Measurements from ENCODE around the gene BRD2.

Gene BRD2

GRCh38 chr6:32982702-32983492 lies 14.5 kb downstream of the BRD2 start:
- H3K27ac Mint-ChIP-seq = peak overlapping the region; percentile 27
- no peak for DNase-seq (ENCODE audit: low spot score)
- no peaks in the 10 kb centered on the region for H3K9me3 Mint-ChIP-seq
- no peak overlapping the region for H3K4me3 Mint-ChIP-seq
- H3K27me3 Mint-ChIP-seq (ENCODE audit: low read depth) = no peaks in the 10 kb centered on the region
- H3K4me1 Mint-ChIP-seq (ENCODE audit: low read depth) = peaks cover 17% of the 10 kb centered on the region
- H3K36me3 Mint-ChIP-seq (ENCODE audit: low read depth) = peaks cover 44% of the 10 kb centered on the region

DNA sequence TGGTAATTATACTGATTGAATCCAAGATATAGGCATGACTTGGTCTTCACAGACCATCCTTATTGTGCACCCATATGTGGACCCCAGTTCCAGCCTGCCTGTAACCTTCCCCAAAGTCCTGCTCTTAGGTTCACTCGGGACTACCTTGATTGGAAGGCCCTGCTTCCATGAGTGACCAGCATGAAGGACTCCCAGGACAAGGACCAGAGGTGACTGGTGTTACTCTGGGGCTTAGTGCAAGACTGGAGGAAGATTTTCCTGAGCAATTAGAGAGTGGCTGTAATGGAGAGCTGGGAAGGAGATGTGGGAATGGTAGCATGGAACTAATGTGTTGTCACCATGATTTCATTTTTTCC lies 15.1 kb downstream of the BRD2 start:
- H3K27me3 Mint-ChIP-seq (ENCODE audit: low read depth) = no peaks in the 10 kb centered on the region
- no peaks in the 10 kb centered on the region for H3K9me3 Mint-ChIP-seq
- H3K4me1 Mint-ChIP-seq (ENCODE audit: low read depth) = peaks cover 22% of the 10 kb centered on the region
- H3K36me3 Mint-ChIP-seq (ENCODE audit: low read depth) = peaks cover 38% of the 10 kb centered on the region
- H3K4me3 Mint-ChIP-seq = no peak overlapping the region
- no peak for DNase-seq (ENCODE audit: low spot score)
- H3K27ac Mint-ChIP-seq = peak overlapping the region; percentile 71

GRCh38 chr6:32983964-32984621 lies 15.7 kb downstream of the BRD2 start:
- Mint-ChIP-seq H3K4me1 (ENCODE audit: low read depth) (peaks cover 22% of the 10 kb centered on the region), H3K36me3 (ENCODE audit: low read depth) (peaks cover 32% of the 10 kb centered on the region), H3K27ac (peak overlapping the region; percentile 71), H3K27me3 (ENCODE audit: low read depth) (no peaks in the 10 kb centered on the region), H3K4me3 (no peak overlapping the region), H3K9me3 (no peaks in the 10 kb centered on the region)
- no peak for DNase-seq (ENCODE audit: low spot score)

- Mint-ChIP-seq H3K27ac (peak overlapping the region; percentile 47), H3K36me3 (ENCODE audit: low read depth) (peaks cover 24% of the 10 kb centered on the region), H3K27me3 (ENCODE audit: low read depth) (no peaks in the 10 kb centered on the region), H3K4me1 (ENCODE audit: low read depth) (peaks cover 25% of the 10 kb centered on the region), H3K9me3 (no peaks in the 10 kb centered on the region), H3K4me3 (no peak overlapping the region)
- peak; percentile 77 for DNase-seq (ENCODE audit: low spot score)
These were observed 16.4 kb downstream of the BRD2 start for GRCh38 chr6:32984622-32985389.

DNA sequence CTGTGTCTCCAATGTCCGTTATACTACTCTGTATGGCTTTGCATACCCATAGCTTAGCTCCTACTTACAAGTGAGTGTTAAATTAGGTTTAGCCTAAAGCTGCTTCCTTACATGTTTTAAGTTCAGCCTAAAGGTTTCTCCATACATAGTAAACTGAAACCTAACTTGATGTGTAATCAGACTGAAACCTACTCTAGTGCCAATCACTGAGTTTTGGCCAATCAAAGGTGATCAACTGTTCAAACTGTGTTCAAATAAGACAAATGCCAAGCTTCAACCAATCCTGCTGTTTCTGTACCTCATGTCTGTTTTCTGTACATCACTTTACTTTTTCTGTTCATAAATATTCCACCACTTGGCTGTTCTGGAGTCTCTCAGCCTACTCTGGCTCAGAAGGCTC lies 21.0 kb downstream of the BRD2 start:
- Mint-ChIP-seq H3K9me3 (no peaks in the 10 kb centered on the region), H3K36me3 (ENCODE audit: low read depth) (no peaks in the 10 kb centered on the region), H3K27me3 (ENCODE audit: low read depth) (peaks cover 14% of the 10 kb centered on the region), H3K4me1 (ENCODE audit: low read depth) (peaks cover 12% of the 10 kb centered on the region), H3K4me3 (no peak overlapping the region), H3K27ac (no peak overlapping the region)
- no peak for DNase-seq (ENCODE audit: low spot score)

GRCh38 chr6:32991972-32992371 lies 23.6 kb downstream of the BRD2 start:
- DNase-seq (ENCODE audit: low spot score) = no peak
- no peaks in the 10 kb centered on the region for H3K36me3 Mint-ChIP-seq (ENCODE audit: low read depth)

GRCh38 chr6:32993363-32993973 lies 25.1 kb downstream of the BRD2 start:
- H3K36me3 Mint-ChIP-seq (ENCODE audit: low read depth) = no peaks in the 10 kb centered on the region
- H3K27me3 Mint-ChIP-seq (ENCODE audit: low read depth) = peaks cover 28% of the 10 kb centered on the region
- H3K4me3 Mint-ChIP-seq = no peak overlapping the region
- no peak overlapping the region for H3K27ac Mint-ChIP-seq
- peaks cover 4% of the 10 kb centered on the region for H3K4me1 Mint-ChIP-seq (ENCODE audit: low read depth)
- no peaks in the 10 kb centered on the region for H3K9me3 Mint-ChIP-seq
- no peak for DNase-seq (ENCODE audit: low spot score)

More at GRCh38 chr6:32991972-32992371, 23.6 kb downstream of the BRD2 start:
- Mint-ChIP-seq H3K4me3 (no peak overlapping the region), H3K9me3 (no peaks in the 10 kb centered on the region), H3K27me3 (ENCODE audit: low read depth) (peaks cover 22% of the 10 kb centered on the region), H3K27ac (no peak overlapping the region), H3K4me1 (ENCODE audit: low read depth) (peaks cover 9% of the 10 kb centered on the region)

- no peak for DNase-seq (ENCODE audit: low spot score)
- Mint-ChIP-seq H3K27ac (no peak overlapping the region), H3K4me1 (ENCODE audit: low read depth) (peaks cover 6% of the 10 kb centered on the region), H3K9me3 (no peaks in the 10 kb centered on the region), H3K36me3 (ENCODE audit: low read depth) (no peaks in the 10 kb centered on the region), H3K27me3 (ENCODE audit: low read depth) (peaks cover 34% of the 10 kb centered on the region), H3K4me3 (no peak overlapping the region)
These were observed 27.1 kb downstream of the BRD2 start for GRCh38 chr6:32995448-32995847.

GRCh38 chr6:33000055-33000454 lies 31.7 kb downstream of the BRD2 start:
- Mint-ChIP-seq H3K36me3 (ENCODE audit: low read depth) (no peaks in the 10 kb centered on the region), H3K4me3 (no peak overlapping the region), H3K27ac (no peak overlapping the region), H3K9me3 (no peaks in the 10 kb centered on the region), H3K4me1 (ENCODE audit: low read depth) (peaks cover 6% of the 10 kb centered on the region), H3K27me3 (ENCODE audit: low read depth) (peaks cover 39% of the 10 kb centered on the region)
- no peak for DNase-seq (ENCODE audit: low spot score)

DNA sequence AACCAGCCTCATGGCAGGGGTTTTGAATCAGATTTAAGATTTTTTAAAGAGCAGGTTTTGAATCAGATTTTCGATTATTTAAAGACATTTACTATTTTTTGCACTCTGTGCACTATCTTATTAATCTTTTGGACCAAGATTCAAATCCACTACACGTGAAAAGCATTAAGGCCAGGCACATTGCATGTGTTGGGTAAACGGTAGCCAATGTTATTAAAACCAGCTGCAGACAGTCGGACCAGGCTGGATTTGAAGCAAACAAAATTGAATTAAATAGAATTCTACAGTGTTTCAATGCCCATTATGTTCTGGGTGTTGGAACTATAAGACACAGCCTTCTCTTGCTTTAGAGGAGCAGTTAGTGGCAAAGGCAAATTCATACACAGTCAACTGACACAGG lies 33.3 kb downstream of the BRD2 start:
- DNase-seq (ENCODE audit: low spot score) = no peak
- no peak overlapping the region for H3K27ac Mint-ChIP-seq
- no peaks in the 10 kb centered on the region for H3K36me3 Mint-ChIP-seq (ENCODE audit: low read depth)
- no peaks in the 10 kb centered on the region for H3K9me3 Mint-ChIP-seq
- H3K27me3 Mint-ChIP-seq (ENCODE audit: low read depth) = peaks cover 31% of the 10 kb centered on the region
- no peak overlapping the region for H3K4me3 Mint-ChIP-seq
- peaks cover 6% of the 10 kb centered on the region for H3K4me1 Mint-ChIP-seq (ENCODE audit: low read depth)

GRCh38 chr6:33004940-33005339 lies 36.5 kb downstream of the BRD2 start:
- Mint-ChIP-seq H3K4me1 (ENCODE audit: low read depth) (peaks cover 19% of the 10 kb centered on the region), H3K4me3 (no peak overlapping the region), H3K36me3 (ENCODE audit: low read depth) (no peaks in the 10 kb centered on the region), H3K9me3 (no peaks in the 10 kb centered on the region), H3K27ac (no peak overlapping the region), H3K27me3 (ENCODE audit: low read depth) (peaks cover 37% of the 10 kb centered on the region)
- no peak for DNase-seq (ENCODE audit: low spot score)

GRCh38 chr6:33007831-33008400 lies 39.5 kb downstream of the BRD2 start:
- Mint-ChIP-seq H3K9me3 (no peaks in the 10 kb centered on the region), H3K27ac (no peak overlapping the region), H3K27me3 (ENCODE audit: low read depth) (peaks cover 36% of the 10 kb centered on the region), H3K4me1 (ENCODE audit: low read depth) (peaks cover 14% of the 10 kb centered on the region), H3K36me3 (ENCODE audit: low read depth) (no peaks in the 10 kb centered on the region), H3K4me3 (no peak overlapping the region)
- DNase-seq (ENCODE audit: low spot score) = no peak

GRCh38 chr6:33008944-33009861 lies 40.8 kb downstream of the BRD2 start, which contains the start of gene HLA-DOA:
HLA-DOA (minus strand) TSS chr6:33009591.
- Mint-ChIP-seq H3K4me3 (peak within 1 kb of the TSS; percentile 64), H3K9me3 (no peaks in the 10 kb centered on the region), H3K36me3 (ENCODE audit: low read depth) (no peaks in the 10 kb centered on the region), H3K4me1 (ENCODE audit: low read depth) (peaks cover 14% of the 10 kb centered on the region), H3K27ac (no peak within 1 kb of the TSS), H3K27me3 (ENCODE audit: low read depth) (peaks cover 35% of the 10 kb centered on the region)
- DNase-seq (ENCODE audit: low spot score) = no peak
